ENCODE measurements around the gene EEF1AKMT3. TPM values are rescaled to one million over a fixed set of nuclear protein-coding genes. Genes with fewer than 3 reads are reported as not detected.
"Not testable (repeated sequence)": the region's sequence is repeated elsewhere in the genome, so short reads cannot be mapped to it uniquely, and the experiment has no call there.

Gene EEF1AKMT3
- total RNA-seq, 3 donors from 2014 or later: 1.6 to 4.9 (median 2.0) TPM

DNA sequence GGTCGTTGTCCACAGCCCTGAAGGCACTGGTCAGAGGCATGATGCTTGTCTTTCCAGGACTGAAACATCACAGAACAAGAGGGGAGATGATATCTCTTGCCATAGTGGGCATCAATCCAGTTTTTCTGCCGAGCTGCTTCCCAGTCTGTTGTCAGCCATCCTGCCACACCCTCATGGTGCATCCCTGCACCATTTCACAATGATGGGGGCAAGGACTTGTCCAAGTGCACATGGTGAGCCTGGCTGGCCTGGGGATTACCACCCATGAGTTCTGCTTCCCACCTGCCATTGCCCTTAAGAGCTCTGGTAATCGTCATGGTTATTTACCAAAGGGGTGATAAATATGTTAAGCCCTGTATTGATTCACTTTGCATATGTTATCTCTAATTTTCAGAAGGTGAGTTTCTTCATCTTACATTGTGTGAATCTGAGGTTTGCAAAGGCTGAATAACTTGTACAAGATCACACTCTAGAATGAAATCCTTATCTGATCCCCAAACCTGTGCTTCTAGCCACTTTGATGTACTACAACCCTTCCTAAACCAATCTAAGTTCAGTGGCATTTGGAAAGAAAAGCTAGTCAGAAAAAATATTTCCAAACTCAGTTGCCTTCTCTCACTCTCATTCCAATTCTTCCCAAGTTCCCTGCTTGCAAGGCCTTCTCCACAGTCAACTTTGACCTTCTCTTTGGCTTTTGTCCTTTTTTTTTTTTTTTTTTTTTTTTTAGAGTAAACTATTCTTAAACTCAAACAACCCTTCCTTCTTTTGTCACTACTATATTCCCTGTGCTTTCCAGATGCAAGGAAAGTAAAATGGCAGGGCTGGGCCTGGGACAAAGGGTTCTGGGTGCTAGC is 43.8 kb downstream of the EEF1AKMT3 start:
- peaks cover 7% of the 10 kb centered on the region for H3K36me3 Mint-ChIP-seq (ENCODE audit: insufficient read depth)
- DNase-seq (no peak), ATAC-seq (no peak)
- H3K27me3 Mint-ChIP-seq (ENCODE audit: low read depth): no peaks in the 10 kb centered on the region
- H3K9me3 Mint-ChIP-seq: no peaks in the 10 kb centered on the region
- no peak overlapping the region for H3K4me3 Mint-ChIP-seq
- H3K4me1 Mint-ChIP-seq (ENCODE audit: low read depth): no peaks in the 10 kb centered on the region

DNA sequence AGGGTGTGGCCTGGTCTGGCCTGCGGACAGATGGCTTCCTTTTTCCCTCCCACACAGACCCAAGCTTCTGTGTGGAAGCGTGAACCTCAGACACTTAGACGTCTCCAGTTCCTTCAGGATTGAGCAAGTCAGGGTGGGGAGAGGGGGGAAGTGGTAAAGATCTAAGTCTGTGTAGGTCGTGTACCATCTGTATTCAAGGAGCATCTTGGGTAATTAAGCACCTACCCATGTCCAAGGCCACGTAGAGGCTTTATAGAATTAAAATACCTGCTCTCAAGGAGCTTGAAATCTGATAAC is 44.4 kb downstream of the EEF1AKMT3 start:
- ATAC-seq: no peak
- Mint-ChIP-seq H3K4me1 (ENCODE audit: low read depth) (no peaks in the 10 kb centered on the region), H3K27me3 (ENCODE audit: low read depth) (no peaks in the 10 kb centered on the region), H3K9me3 (no peaks in the 10 kb centered on the region), H3K4me3 (no peak overlapping the region), H3K36me3 (ENCODE audit: insufficient read depth) (peaks cover 6% of the 10 kb centered on the region)
- DNase-seq: no peak

DNA sequence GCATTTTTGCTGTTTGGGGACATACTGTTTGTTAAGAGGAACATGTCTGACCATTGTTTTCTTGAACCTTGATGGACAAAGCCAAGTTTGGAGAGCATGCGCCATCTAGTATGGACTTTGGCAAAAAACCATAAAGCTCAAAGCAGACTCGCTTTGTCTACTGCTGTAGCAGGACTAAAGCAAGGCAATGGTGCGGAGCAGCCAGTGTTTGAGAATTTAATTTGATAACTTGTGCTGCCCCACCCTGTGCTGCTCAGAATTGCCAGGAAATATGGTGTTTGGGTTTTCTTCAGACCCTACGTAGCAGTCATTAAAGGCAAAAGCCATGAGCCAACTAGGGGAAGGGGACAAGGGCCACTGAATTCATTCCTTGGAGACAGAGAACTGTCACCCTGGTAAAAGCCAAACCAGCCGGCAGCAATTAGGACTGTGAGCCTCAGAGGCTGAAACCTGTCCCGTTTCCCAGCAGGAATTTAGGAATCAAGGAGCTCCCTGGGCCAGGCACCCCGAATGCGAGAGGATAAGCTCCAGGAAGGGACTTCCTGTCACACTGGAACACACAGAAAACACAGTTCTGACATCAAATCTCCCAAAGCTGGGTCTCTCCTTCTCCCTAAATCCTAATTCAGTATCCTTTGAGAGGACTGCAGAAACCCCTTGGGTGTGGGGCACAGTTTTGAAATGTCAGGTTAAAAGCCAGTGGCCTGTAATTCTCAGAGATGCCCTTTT is 45.0 kb downstream of the EEF1AKMT3 start:
- no peaks in the 10 kb centered on the region for H3K9me3 Mint-ChIP-seq
- DNase-seq (no peak), ATAC-seq (no peak)
- no peaks in the 10 kb centered on the region for H3K27me3 Mint-ChIP-seq (ENCODE audit: low read depth)
- H3K4me1 Mint-ChIP-seq (ENCODE audit: low read depth): no peaks in the 10 kb centered on the region
- H3K4me3 Mint-ChIP-seq: no peak overlapping the region
- peaks cover 7% of the 10 kb centered on the region for H3K36me3 Mint-ChIP-seq (ENCODE audit: insufficient read depth)

GRCh38 chr12:57817990-57818331 is 45.5 kb downstream of the EEF1AKMT3 start:
- H3K27me3 Mint-ChIP-seq (ENCODE audit: low read depth); H3K4me1 Mint-ChIP-seq (ENCODE audit: low read depth); H3K9me3 Mint-ChIP-seq; H3K4me3 Mint-ChIP-seq; DNase-seq; ATAC-seq; H3K36me3 Mint-ChIP-seq (ENCODE audit: insufficient read depth): not testable (repeated sequence)

DNA sequence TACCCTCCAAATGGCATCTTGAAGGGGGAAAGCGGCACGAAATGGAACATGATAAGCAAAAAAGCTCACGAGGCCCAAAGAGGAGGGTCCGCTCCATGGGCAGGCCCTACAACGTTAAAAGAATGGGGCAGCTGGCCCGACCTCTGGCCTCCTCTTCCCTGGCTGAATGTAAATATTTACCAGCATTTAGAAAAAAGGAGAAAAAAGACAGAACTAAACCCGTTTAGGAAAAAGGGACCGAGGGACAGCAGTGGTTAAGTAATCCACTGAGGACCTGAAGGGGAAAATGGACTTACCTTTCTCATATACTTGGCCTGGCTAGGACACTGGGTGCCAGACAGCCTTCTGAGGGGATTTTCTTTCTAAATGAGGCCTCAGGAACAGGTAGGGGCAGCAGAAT is 47.7 kb downstream of the EEF1AKMT3 start:
- not testable (repeated sequence) for H3K4me1 Mint-ChIP-seq (ENCODE audit: low read depth); ATAC-seq; DNase-seq; H3K4me3 Mint-ChIP-seq; H3K27me3 Mint-ChIP-seq (ENCODE audit: low read depth); H3K9me3 Mint-ChIP-seq
- peaks cover 18% of the 10 kb centered on the region for H3K36me3 Mint-ChIP-seq (ENCODE audit: insufficient read depth)

- DNase-seq; H3K4me3 Mint-ChIP-seq; H3K4me1 Mint-ChIP-seq (ENCODE audit: low read depth); H3K27me3 Mint-ChIP-seq (ENCODE audit: low read depth); ATAC-seq; H3K9me3 Mint-ChIP-seq: not testable (repeated sequence)
- peaks cover 26% of the 10 kb centered on the region for H3K36me3 Mint-ChIP-seq (ENCODE audit: insufficient read depth)
Observed at GRCh38 chr12:57821015-57821414, 48.6 kb downstream of the EEF1AKMT3 start.

GRCh38 chr12:57821474-57822214 is 49.2 kb downstream of the EEF1AKMT3 start:
- H3K9me3 Mint-ChIP-seq: no peaks in the 10 kb centered on the region
- ATAC-seq (no peak), DNase-seq (no peak)
- H3K27me3 Mint-ChIP-seq (ENCODE audit: low read depth): no peaks in the 10 kb centered on the region
- peaks cover 29% of the 10 kb centered on the region for H3K36me3 Mint-ChIP-seq (ENCODE audit: insufficient read depth)
- no peaks in the 10 kb centered on the region for H3K4me1 Mint-ChIP-seq (ENCODE audit: low read depth)
- no peak overlapping the region for H3K4me3 Mint-ChIP-seq

- peaks cover 30% of the 10 kb centered on the region for H3K36me3 Mint-ChIP-seq (ENCODE audit: insufficient read depth)
- H3K27me3 Mint-ChIP-seq (ENCODE audit: low read depth): no peaks in the 10 kb centered on the region
- H3K4me1 Mint-ChIP-seq (ENCODE audit: low read depth): no peaks in the 10 kb centered on the region
- ATAC-seq (no peak), DNase-seq (no peak)
- H3K4me3 Mint-ChIP-seq: no peak overlapping the region
- H3K9me3 Mint-ChIP-seq: no peaks in the 10 kb centered on the region
Observed at GRCh38 chr12:57822392-57823130, 50.1 kb downstream of the EEF1AKMT3 start.

DNA sequence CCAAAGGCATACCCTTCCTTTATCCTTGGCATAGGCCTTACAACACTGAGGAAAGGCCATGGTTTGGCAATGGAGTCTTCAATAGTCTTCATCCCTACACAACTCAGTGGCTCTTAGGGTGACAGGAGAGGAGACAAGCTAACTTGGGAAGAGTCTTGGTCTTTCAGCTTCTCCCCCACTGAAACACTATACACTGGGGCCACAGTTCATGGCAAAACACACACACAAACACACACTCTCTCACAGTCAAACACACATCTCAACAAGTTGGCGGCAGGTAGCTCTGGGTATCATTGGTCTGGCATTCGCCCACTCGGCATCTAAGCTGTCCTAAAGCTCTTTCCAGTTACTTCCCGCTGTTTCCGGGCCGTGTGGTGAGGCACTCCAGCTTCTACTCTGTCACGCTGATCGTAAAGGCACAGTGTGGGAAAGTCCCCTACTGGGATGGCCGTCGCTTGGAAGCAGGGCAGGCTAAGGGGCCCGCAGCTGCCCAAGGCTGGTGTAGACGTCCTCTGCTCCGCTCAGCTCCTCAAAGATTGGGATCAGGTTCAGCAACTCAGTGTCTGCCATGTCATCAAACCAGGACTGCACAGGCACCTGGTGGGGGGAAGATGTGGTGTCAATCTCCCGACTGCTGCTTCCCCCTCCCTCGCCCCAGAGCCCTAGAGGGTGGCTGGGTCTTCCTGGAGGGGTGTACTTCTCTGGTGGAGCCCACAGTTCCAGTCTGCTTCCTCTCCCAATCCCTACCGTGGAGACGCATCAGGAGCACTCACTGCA is 50.9 kb downstream of the EEF1AKMT3 start:
- no peak for ATAC-seq

DNA sequence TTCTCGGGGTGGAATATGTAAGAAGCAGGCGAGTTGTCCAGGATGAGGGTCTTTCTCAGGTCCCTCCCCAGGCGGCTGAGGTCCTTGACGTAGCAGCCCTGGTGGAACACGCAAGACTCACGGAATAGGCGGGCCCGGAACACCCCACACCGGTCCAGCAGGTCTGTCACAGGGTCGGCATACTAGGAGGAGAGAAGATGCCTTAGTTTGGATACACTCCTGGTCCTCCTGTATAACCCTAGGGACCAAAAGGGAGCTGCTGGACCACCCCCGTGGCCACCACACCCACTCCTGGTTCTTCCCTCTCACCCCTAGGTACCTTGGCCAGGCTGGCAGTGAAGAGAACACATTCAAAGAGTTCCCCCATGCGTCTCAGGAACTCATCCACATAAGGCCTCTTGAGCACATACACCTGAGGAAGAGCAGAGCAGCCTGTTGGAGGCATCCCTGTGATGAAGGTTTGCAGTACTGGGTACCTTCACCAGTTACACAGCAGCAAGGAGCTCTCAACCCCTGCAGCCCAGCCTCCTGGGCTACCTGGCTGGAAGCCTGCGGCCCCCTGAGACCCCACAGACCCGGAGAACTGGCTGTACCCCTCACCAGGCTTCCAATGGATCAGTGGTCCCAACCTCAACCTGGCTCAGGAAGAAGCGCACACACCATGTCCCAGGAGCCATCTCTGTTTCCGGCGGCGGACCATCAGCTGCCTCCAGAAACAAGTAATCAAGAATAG is 51.7 kb downstream of the EEF1AKMT3 start:
- Mint-ChIP-seq H3K4me1 (ENCODE audit: low read depth) (peaks cover 3% of the 10 kb centered on the region), H3K9me3 (no peaks in the 10 kb centered on the region), H3K4me3 (no peak overlapping the region), H3K36me3 (ENCODE audit: insufficient read depth) (peaks cover 30% of the 10 kb centered on the region), H3K27me3 (ENCODE audit: low read depth) (no peaks in the 10 kb centered on the region)
- DNase-seq: no peak
- ATAC-seq: no peak

More for the DNA sequence above, 50.9 kb downstream of the EEF1AKMT3 start:
- Mint-ChIP-seq H3K4me1 (ENCODE audit: low read depth) (no peaks in the 10 kb centered on the region), H3K36me3 (ENCODE audit: insufficient read depth) (peaks cover 30% of the 10 kb centered on the region), H3K4me3 (no peak overlapping the region), H3K9me3 (no peaks in the 10 kb centered on the region), H3K27me3 (ENCODE audit: low read depth) (no peaks in the 10 kb centered on the region)
- no peak for DNase-seq

GRCh38 chr12:57825451-57825850 is 53.0 kb downstream of the EEF1AKMT3 start:
- Mint-ChIP-seq H3K4me3 (no peak overlapping the region), H3K36me3 (ENCODE audit: insufficient read depth) (peaks cover 29% of the 10 kb centered on the region), H3K27me3 (ENCODE audit: low read depth) (no peaks in the 10 kb centered on the region), H3K9me3 (no peaks in the 10 kb centered on the region), H3K4me1 (ENCODE audit: low read depth) (peaks cover 14% of the 10 kb centered on the region)
- no peak for ATAC-seq
- DNase-seq: no peak

- Mint-ChIP-seq H3K4me1 (ENCODE audit: low read depth) (peaks cover 16% of the 10 kb centered on the region), H3K27me3 (ENCODE audit: low read depth) (no peaks in the 10 kb centered on the region), H3K36me3 (ENCODE audit: insufficient read depth) (peaks cover 29% of the 10 kb centered on the region), H3K9me3 (no peaks in the 10 kb centered on the region), H3K4me3 (no peak overlapping the region)
- no peak for DNase-seq
- ATAC-seq: no peak
Observed at GRCh38 chr12:57826400-57826799, 54.0 kb downstream of the EEF1AKMT3 start.

DNA sequence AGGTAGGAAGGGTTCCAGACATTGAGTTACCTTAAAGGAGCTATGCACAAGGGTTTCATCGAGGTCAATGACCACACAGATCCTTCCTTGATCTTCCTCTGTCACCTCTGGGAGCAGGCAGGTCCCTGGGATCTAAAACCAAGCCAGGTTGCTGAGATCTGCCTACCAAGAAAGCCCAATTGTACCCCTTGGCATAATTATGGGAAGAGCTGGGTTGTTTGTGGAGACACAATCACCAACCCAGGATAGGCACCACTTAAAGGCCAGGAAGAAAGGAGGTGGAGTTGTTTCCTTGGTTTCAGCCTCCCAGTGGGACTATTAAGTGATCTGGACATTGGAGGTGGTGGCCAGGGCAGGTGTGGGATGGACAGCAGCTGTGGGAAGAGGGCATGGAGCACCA is 54.6 kb downstream of the EEF1AKMT3 start:
- Mint-ChIP-seq H3K9me3 (no peaks in the 10 kb centered on the region), H3K36me3 (ENCODE audit: insufficient read depth) (peaks cover 29% of the 10 kb centered on the region), H3K4me3 (no peak overlapping the region), H3K4me1 (ENCODE audit: low read depth) (peaks cover 22% of the 10 kb centered on the region), H3K27me3 (ENCODE audit: low read depth) (no peaks in the 10 kb centered on the region)
- DNase-seq (no peak), ATAC-seq (no peak)
